Heart right ventricle (tissue), 16 donors: ENCODE data around the gene CPNE8. TPM values are rescaled to one million over a fixed set of nuclear protein-coding genes. Genes with fewer than 3 reads are reported as not detected.

Source experiments
- ATAC-seq, 8 donors: fragments of 200-7000 bp; cut with Tn5 transposase; one replicate each; pipeline ENCODE4 v1.9.1; 2020; ENCODE audit warnings: mild to moderate bottlenecking in 8 of 8, moderate library complexity in 8 of 8, moderate number of reproducible peaks in 1 of 8
- DNase-seq, 2 donors: peaks; one replicate each; pipeline ENCODE4 v3.0.0-alpha.2; 2020
- H3K27ac ChIP-seq, 10 donors: fragments of 200-600 bp; sonication (generic) in 2 of 10; one replicate each; pipeline versions ENCODE4 v1.5.0 to v1.8.0; 2020 to 2022; ENCODE audit warnings: mild to moderate bottlenecking in 3 of 10
- H3K27me3 ChIP-seq, 7 donors: fragments of 200-600 bp; one replicate each; pipeline ENCODE4 v1.8.0; 2021 to 2022; ENCODE audit warnings: mild to moderate bottlenecking in 2 of 7
- H3K36me3 ChIP-seq, 9 donors: fragments of 200-600 bp; sonication (generic) in 1 of 9; one replicate each; pipeline versions ENCODE4 v1.5.0 to v1.8.0; 2020 to 2022; ENCODE audit warnings: mild to moderate bottlenecking in 2 of 9
- H3K4me1 ChIP-seq, 9 donors: fragments of 200-600 bp; sonication (generic) in 1 of 9; one replicate each; pipeline versions ENCODE4 v1.5.0 to v1.8.0; 2020 to 2022; ENCODE audit warnings: mild to moderate bottlenecking in 4 of 9
- H3K4me3 ChIP-seq, 10 donors: fragments of 200-600 bp; sonication (generic) in 2 of 10; one replicate each; pipeline versions ENCODE4 v1.5.0 to v1.8.0; 2020 to 2022; ENCODE audit warnings: mild to moderate bottlenecking in 7 of 10, moderate library complexity in 2 of 10
- H3K9me3 ChIP-seq, 11 donors: fragments of 200-600 bp in 10 of 11; sonication (generic) in 2 of 11; one replicate each; pipeline versions ENCODE4 v1.5.0 to v1.8.0; 2013 to 2022; ENCODE audit warnings: mild to moderate bottlenecking in 2 of 11, control low read depth in 1 of 11, moderate library complexity in 1 of 11
- WGBS, 2 donors: extraction: QIAGEN DNeasy Blood & Tissue Kit; methylation state at CpG; one replicate each; pipeline ENCODE4 v1.1.7; 2013; ENCODE audit warnings: inconsistent platforms in 1 of 2; 5-methylcytosine and 5-hydroxymethylcytosine counted together
- intact Hi-C, 10 donors: fragments of 100-400 bp; cut with DNase I; formaldehyde crosslinking; loops; one replicate each; pipeline versions ENCODE4 v1.11.1 to v1.14.2; 2022
- polyA plus RNA-seq, 2 donors: library from polyadenylated mRNA; stranded (reverse); fragments of 200-250 nt; gene quantifications; one replicate each; pipeline ENCODE4 v1.2.3, GENCODE V29; 2013
- total RNA-seq, 10 donors: library from RNA; stranded (reverse); fragmentation: NEBNext Ultra II Directional in 3 of 10; extraction: Animal tissue kit (Norgen Biotek cat#: 25700) in 3 of 10; gene quantifications; one replicate each; pipeline versions ENCODE4 v1.2.1 to v1.2.4, GENCODE V29; 2021 to 2023
- TF ChIP-seq, protein P1 (sequence below), 9 donors: fragments of 200-600 bp; sonication (generic) in 2 of 9; IDR thresholded peaks; one replicate each; pipeline versions ENCODE4 v1.5.0 to v1.8.0; 2021 to 2022; ENCODE audit warnings: antibody characterized with exemption in 9 of 9, mild to moderate bottlenecking in 5 of 9, moderate library complexity in 1 of 9
- donor health status: Arrhythmogenic right ventricular cardiomyopathy.
- donor health status: ischemic (EF 13 %, LVEDD 7.1; RV severe dilation, severe dysfunction).
- donor health status: healthy with polysubstance abuse.
- donor health status: DM: no; HTN: yes; CAD: no.
- donor health status: DM: no; HTN: no; CAD: no.
- donor health status: ischemic (EF 25% LVEDD 6.9; RV normal size, moderate dysfunction).
- donor health status: ischemic (EF 25% LVEDD 5.7; RV mildly dilated, moderate dysfunction).
- donor health status: healthy.
- donor health status: DM: yes; HTN: yes; CAD: no.
- donor health status: Ischemic cardiomyopathy.
- donor health status: ischemic (EF 35%, LVEDD 5.7; RV mildly dilated, moderate dysfunction).
- donor health status: nonischemic (EF 11% LVEDD 7.7; RV severe dilation, severe dysfunction).
- donor health status: DM: yes; HTN: yes; CAD: no.
- donor health status: PGD.
- donor health status: ischemic (EF 29% LVEDD 5.4; RV normal size, mild dysfunction).
- donor health status: nonischemic (EF 23%, LVEDD 6.1; RV moderate dilation, normal function).

Gene CPNE8
- total and polyA plus RNA-seq, 12 donors: 2.5 to 14.9 (median 4.5) TPM

- intact Hi-C loops: loop anchor here in 2 of 10 donors (10.0 kb wide), 4 partner anchors 247 to 777 kb away; no protein-coding TSS in a partner anchor
- no peaks in the 10 kb centered on the region for H3K27me3 ChIP-seq
- no peak for ATAC-seq
- H3K27ac ChIP-seq: no peak overlapping the region
- peaks cover 0 to 4% (median 3%) of the 10 kb centered on the region in 9 donors for H3K4me1 ChIP-seq
- whole genome bisulfite sequencing, 2 donors: 71 to 79% methylated on average over 5 of the region's 5 CpGs
- TF ChIP-seq, protein P1, sequence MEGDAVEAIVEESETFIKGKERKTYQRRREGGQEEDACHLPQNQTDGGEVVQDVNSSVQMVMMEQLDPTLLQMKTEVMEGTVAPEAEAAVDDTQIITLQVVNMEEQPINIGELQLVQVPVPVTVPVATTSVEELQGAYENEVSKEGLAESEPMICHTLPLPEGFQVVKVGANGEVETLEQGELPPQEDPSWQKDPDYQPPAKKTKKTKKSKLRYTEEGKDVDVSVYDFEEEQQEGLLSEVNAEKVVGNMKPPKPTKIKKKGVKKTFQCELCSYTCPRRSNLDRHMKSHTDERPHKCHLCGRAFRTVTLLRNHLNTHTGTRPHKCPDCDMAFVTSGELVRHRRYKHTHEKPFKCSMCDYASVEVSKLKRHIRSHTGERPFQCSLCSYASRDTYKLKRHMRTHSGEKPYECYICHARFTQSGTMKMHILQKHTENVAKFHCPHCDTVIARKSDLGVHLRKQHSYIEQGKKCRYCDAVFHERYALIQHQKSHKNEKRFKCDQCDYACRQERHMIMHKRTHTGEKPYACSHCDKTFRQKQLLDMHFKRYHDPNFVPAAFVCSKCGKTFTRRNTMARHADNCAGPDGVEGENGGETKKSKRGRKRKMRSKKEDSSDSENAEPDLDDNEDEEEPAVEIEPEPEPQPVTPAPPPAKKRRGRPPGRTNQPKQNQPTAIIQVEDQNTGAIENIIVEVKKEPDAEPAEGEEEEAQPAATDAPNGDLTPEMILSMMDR (IDR thresholded peaks at IDR 0.05): no peak
- no peaks in the 10 kb centered on the region for H3K36me3 ChIP-seq
- H3K4me3 ChIP-seq: no peak overlapping the region
- DNase-seq: no peak
- no peaks in the 10 kb centered on the region for H3K9me3 ChIP-seq
Measured at GRCh38 chr12:38912116-38912515, 6.7 kb upstream of the CPNE8 start.

- TF ChIP-seq, protein P1 (IDR thresholded peaks at IDR 0.05): peak in 6 of 9 donors; percentile 10 to 33 (median 14)
- ATAC-seq: no peak
- Histone ChIP-seq H3K4me1 (peaks cover 0 to 8% (median 5%) of the 10 kb centered on the region in 9 donors), H3K27me3 (no peaks in the 10 kb centered on the region), H3K4me3 (no peak overlapping the region), H3K9me3 (no peaks in the 10 kb centered on the region), H3K27ac (no peak overlapping the region), H3K36me3 (no peaks in the 10 kb centered on the region)
- intact Hi-C loops: loop anchor here in 2 of 10 donors (10.0 kb wide), 4 partner anchors 247 to 777 kb away; no protein-coding TSS in a partner anchor
- DNase-seq: no peak
- WGBS, 2 donors: 38 to 39% methylated on average over 1 of the region's 1 CpG
Measured at GRCh38 chr12:38911611-38912010, 6.2 kb upstream of the CPNE8 start.

- Histone ChIP-seq H3K9me3 (no peaks in the 10 kb centered on the region), H3K4me1 (peaks cover 0 to 35% (median 22%) of the 10 kb centered on the region in 9 donors), H3K36me3 (no peaks in the 10 kb centered on the region), H3K4me3 (peak overlapping the region; percentile 49 to 90 (median 72)), H3K27ac (peak overlapping the region in 7 of 10 donors; percentile 92 to 98 (median 96)), H3K27me3 (peaks cover 0 to 3% (median 0%) of the 10 kb centered on the region in 7 donors)
- DNase-seq: no peak
- WGBS, 2 donors: 77 to 81% methylated on average over 6 of the region's 6 CpGs
- TF ChIP-seq, protein P1 (IDR thresholded peaks at IDR 0.05): no peak
- no peak for ATAC-seq
- intact Hi-C loops: loop anchor here in 6 of 10 donors (5.0 to 10.0 kb wide), 6 partner anchors 195 to 590 kb away; partner anchors contain the start of gene ALG10B (in 1 of the 6)
Measured at GRCh38 chr12:38907201-38907923, 2.0 kb upstream of the CPNE8 start.

GRCh38 chr12:38906482-38907200 is 1.2 kb upstream of the CPNE8 start:
- H3K27ac ChIP-seq: peak overlapping the region; percentile 88 to 98 (median 95)
- 0 to 1% methylated on average over 36 of the region's 36 CpGs for WGBS, 2 donors
- TF ChIP-seq, protein P1 (IDR thresholded peaks at IDR 0.05): peak; percentile 76 to 98 (median 89)
- intact Hi-C loops: loop anchor here in 6 of 10 donors (5.0 to 10.0 kb wide), 6 partner anchors 196 to 589 kb away; partner anchors contain the start of gene ALG10B (in 1 of the 6)
- H3K36me3 ChIP-seq: no peaks in the 10 kb centered on the region
- peaks cover 0 to 36% (median 23%) of the 10 kb centered on the region in 9 donors for H3K4me1 ChIP-seq
- ATAC-seq (peak; percentile 80 to 89 (median 86)), DNase-seq (peak; percentile 87 to 90)
- H3K4me3 ChIP-seq: peak overlapping the region; percentile 49 to 90 (median 72)
- H3K27me3 ChIP-seq: peaks cover 0 to 3% (median 0%) of the 10 kb centered on the region in 7 donors
- H3K9me3 ChIP-seq: no peaks in the 10 kb centered on the region
